ENCODE measurements around the gene ZBTB14.

Gene ZBTB14

DNA sequence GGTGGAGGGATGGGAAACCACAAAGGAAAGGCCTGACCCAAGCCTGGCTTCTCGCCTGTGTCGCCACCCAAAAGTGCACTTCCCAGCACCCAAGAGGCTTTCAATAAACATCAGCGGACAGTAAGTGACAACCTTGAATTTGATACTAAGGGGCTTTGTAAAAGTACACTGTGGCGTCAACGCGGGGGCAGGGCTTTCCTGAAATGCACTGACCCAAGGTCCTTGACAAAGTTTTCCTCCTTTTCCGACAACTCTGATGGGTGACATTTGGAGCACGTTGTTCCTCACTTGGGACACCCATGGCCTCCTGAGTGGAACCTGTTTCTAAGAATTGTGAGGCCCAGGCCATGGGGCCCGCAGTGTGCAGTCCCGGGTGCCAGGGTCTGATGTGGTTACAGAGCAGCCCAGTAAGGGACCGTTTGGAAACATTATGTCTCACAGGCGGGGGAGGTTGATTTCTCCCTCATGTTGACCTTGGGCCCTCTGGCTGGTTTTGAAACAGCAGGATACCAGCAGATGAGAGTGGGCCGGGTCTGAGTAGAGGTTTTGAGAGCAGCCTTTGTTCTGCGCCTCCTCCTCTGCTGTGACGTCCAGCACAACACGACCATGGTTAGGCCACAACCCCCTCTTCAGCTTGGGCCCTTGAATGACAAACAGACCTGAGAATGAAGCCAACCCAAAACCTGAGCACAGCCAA lies 2.8 kb upstream of the ZBTB14 start:
- H3K36me3 Mint-ChIP-seq (ENCODE audit: low read depth) = no peaks in the 10 kb centered on the region
- peaks cover 24% of the 10 kb centered on the region for H3K27me3 Mint-ChIP-seq (ENCODE audit: low read depth)
- H3K27ac Mint-ChIP-seq = no peak overlapping the region
- H3K9me3 Mint-ChIP-seq = no peaks in the 10 kb centered on the region
- H3K4me3 Mint-ChIP-seq = no peak overlapping the region
- H3K4me1 Mint-ChIP-seq (ENCODE audit: low read depth) = peaks cover 16% of the 10 kb centered on the region

DNA sequence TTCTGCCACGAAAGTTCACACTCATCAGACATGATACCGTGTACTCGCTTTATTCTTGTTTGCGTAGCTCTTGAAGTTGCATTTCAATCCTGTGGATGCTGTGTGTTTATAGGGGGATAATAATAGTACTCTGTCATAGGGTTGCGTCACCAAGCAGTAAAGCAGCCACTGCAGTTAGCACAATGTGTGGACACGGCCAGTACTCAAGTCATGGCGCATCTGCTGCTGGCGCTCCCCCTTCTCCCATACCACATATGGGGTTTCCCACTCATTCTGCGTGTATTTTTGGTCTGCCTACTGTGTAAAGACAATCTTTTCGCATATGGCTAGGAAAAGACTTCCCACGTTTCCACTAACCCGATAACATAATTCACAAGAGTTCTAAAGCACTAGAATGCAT lies 2.1 kb upstream of the ZBTB14 start:
- Mint-ChIP-seq H3K27ac (peak overlapping the region; percentile 39), H3K27me3 (ENCODE audit: low read depth) (peaks cover 18% of the 10 kb centered on the region), H3K9me3 (no peaks in the 10 kb centered on the region), H3K4me3 (peak overlapping the region; percentile 16), H3K4me1 (ENCODE audit: low read depth) (peaks cover 19% of the 10 kb centered on the region), H3K36me3 (ENCODE audit: low read depth) (peaks cover 6% of the 10 kb centered on the region)

DNA sequence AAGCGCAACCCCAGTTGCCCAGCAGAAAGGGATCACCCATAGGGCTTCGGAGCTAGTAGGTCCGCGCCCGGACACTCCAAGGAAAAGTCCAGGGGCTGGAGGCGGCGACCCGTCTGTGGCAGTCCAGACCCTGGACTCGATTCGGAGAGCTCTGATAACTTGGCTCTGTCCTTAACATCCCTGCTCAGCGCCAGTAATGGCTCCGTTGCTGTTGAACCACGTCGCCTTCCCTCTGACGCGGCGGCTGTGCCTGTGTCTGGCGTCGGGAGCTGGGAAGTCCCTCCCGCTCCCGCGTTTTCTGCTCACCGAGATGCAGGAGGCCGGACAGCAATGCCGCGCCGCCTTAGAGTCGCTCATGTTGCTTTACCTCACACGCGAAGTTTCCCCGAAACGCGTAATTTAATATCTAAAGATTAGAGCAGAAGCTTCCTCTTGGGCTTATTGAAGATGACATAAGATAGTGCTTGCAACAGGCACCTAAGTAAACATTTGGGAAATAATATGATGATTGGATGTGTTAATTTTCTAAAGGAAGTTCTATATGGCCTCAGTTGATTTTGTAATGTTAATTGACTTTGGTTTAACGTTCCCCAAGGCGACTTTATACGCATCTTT lies 1.3 kb upstream of the ZBTB14 start:
- peaks cover 11% of the 10 kb centered on the region for H3K36me3 Mint-ChIP-seq (ENCODE audit: low read depth)
- no peaks in the 10 kb centered on the region for H3K9me3 Mint-ChIP-seq
- H3K27me3 Mint-ChIP-seq (ENCODE audit: low read depth) = peaks cover 12% of the 10 kb centered on the region
- peak overlapping the region; percentile 98 for H3K27ac Mint-ChIP-seq
- H3K4me3 Mint-ChIP-seq = peak overlapping the region; percentile 95
- H3K4me1 Mint-ChIP-seq (ENCODE audit: low read depth) = peaks cover 19% of the 10 kb centered on the region

DNA sequence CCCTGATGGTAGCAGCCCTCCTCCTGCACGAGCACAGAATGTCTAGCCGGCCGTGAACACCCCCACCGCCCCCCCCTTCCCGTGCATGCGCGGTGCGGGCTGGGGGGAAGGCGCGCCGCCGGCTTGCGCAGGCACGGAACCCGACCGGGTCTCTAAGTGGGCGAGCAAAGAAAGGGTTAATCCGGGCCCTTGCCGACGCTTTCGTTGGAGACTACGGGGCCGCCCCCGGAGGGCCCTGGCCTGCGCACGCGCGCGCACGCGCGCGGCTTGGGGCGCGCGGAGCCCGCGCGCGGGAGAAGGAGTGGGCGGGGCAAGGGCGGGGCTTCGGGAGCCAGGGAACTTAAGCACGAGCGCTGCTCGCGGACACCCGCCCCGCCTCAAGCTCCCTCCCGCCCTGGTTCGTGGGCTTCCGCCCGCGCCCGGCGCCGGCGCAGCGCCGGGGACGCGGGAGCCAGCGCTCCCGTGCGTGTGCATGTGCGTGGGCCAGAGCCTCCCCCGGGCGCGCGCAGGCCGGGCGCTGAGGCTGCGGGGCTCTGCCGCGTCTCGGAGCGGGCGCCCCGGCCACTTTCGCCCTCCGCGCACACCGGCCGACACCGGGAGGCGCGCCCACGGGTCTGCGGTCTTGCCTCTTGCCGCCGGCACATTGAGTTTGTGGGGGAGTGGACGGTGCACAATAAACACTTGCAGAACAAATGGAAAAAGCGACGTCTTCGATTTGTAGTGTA lies 617 bp upstream of the ZBTB14 start:
- Mint-ChIP-seq H3K9me3 (no peaks in the 10 kb centered on the region), H3K27ac (peak overlapping the region; percentile 98), H3K4me3 (peak overlapping the region; percentile 95), H3K4me1 (ENCODE audit: low read depth) (peaks cover 24% of the 10 kb centered on the region), H3K27me3 (ENCODE audit: low read depth) (peaks cover 6% of the 10 kb centered on the region), H3K36me3 (ENCODE audit: low read depth) (peaks cover 18% of the 10 kb centered on the region)

DNA sequence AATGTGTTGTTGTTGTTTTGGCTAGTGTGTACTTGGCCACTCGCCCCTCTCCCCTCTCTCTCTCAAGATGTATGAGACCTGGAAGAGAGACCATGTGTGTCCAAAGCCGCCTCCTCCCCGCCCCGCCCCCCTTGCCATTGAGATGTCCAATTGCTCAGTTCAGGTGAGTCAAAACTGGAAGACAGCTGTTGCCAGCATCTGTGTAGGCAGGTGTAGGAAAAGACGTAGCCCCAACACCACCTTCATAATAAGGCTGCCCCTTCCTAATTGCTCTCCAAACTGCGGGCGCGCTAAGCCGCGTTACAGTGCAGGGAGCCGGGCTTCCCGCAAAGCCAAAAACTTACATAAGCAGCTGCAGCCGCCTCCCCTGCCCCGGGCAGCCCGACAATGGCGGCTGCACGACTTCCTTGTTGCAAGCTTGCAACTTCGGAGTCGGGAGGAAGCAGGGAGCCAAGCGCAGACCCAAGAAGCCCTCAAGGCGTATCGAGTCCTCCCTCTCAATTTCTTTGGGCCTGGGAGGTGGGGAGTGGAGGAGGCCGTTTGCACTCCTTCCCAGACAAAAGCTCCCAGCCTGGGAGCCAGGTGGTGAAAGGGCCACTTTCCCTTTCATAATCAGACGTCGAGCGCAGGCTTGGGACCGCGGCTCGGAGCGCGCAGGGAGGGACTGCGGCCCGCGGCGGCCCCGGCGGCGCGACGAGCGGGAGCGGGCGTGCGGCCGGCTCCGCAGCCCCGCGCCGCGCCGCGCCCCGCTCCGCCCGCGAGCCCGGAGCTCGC lies 882 bp downstream of the ZBTB14 start:
- peak overlapping the region; percentile 90 for H3K4me3 Mint-ChIP-seq
- peaks cover 5% of the 10 kb centered on the region for H3K27me3 Mint-ChIP-seq (ENCODE audit: low read depth)
- H3K4me1 Mint-ChIP-seq (ENCODE audit: low read depth) = peaks cover 27% of the 10 kb centered on the region
- peak overlapping the region; percentile 97 for H3K27ac Mint-ChIP-seq
- peaks cover 23% of the 10 kb centered on the region for H3K36me3 Mint-ChIP-seq (ENCODE audit: low read depth)
- no peaks in the 10 kb centered on the region for H3K9me3 Mint-ChIP-seq

DNA sequence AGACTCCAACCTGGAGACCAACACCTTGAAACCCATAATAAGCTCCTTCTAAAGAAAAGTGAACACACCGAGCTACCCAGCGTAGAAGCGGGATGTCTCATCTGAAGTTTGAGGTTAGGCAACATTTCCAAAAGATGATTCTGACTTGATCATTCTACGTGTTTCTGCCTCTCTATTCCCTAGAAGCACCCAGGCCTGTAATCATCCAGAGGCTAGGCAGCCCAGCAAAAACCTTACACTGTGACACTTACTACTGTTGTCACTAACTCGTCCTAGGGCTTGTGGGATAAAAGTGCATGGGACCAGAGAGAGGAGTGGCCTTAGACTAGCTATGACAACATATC lies 1.4 kb downstream of the ZBTB14 start:
- Mint-ChIP-seq H3K4me1 (ENCODE audit: low read depth) (peaks cover 27% of the 10 kb centered on the region), H3K36me3 (ENCODE audit: low read depth) (peaks cover 23% of the 10 kb centered on the region), H3K27me3 (ENCODE audit: low read depth) (peaks cover 3% of the 10 kb centered on the region), H3K27ac (peak overlapping the region; percentile 97), H3K4me3 (peak overlapping the region; percentile 90), H3K9me3 (no peaks in the 10 kb centered on the region)

DNA sequence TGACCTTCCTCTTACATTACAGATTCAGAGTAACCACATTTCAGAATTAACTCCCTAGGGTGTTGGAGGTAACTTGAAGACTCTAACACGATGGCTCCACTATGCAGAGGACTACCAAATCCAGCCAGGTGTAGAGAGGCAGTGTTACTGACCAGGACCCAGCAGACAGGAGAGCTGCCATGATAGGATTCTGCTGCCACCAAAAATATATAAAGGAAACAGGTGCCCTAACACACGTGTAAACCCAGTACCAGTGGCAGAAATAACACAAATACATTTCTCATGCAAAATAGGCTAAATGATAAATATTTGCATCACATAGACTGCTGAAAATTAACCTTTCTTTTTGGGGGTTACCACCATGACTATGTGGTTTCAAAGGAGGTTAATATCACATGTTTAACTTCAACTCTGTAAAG lies 7.0 kb downstream of the ZBTB14 start:
- Mint-ChIP-seq H3K27ac (no peak overlapping the region), H3K4me1 (ENCODE audit: low read depth) (peaks cover 16% of the 10 kb centered on the region), H3K36me3 (ENCODE audit: low read depth) (peaks cover 35% of the 10 kb centered on the region)

DNA sequence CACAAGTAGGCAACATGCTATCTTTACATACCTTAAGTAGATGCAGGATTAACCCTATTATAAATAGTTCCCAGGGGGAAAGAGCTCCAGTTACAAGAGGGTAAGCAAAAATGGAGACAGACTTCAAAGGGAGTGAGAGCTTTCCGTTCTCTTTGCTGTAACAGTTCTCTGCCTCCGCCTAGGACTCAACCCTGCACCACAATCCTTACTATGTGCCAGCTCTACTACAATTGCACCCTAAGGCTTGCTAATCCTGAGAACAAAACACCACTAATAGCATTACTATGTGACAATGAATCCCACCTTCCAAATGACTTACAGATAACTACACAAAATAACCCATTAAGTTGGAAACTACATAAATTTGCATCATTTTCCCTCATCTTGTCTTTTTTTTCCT lies 7.7 kb downstream of the ZBTB14 start:
- H3K4me3 Mint-ChIP-seq = no peak overlapping the region
- peaks cover 13% of the 10 kb centered on the region for H3K4me1 Mint-ChIP-seq (ENCODE audit: low read depth)
- no peaks in the 10 kb centered on the region for H3K9me3 Mint-ChIP-seq
- H3K27me3 Mint-ChIP-seq (ENCODE audit: low read depth) = no peaks in the 10 kb centered on the region
- H3K27ac Mint-ChIP-seq = no peak overlapping the region
- H3K36me3 Mint-ChIP-seq (ENCODE audit: low read depth) = peaks cover 32% of the 10 kb centered on the region

More for the DNA sequence above, 7.0 kb downstream of the ZBTB14 start:
- Mint-ChIP-seq H3K9me3 (no peaks in the 10 kb centered on the region), H3K4me3 (no peak overlapping the region), H3K27me3 (ENCODE audit: low read depth) (no peaks in the 10 kb centered on the region)

DNA sequence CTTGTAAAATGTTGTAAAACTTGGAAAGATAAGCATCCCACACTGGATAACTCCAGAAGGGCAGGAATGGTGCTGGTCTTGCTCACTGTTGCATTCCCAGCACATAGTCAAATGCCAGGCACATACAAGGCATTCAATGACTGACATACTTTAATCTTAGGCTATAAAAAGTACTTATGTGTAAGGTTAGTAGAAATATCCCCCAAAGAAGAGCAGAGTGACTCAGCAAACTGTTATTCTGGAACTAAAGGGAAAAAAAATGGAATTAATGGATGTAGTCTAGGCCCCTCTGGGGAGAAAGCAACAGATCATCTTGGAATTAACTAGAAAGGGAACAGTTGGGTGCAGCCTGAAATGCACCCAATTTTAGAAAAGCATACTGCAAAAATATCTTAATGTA lies 9.0 kb downstream of the ZBTB14 start:
- Mint-ChIP-seq H3K4me1 (ENCODE audit: low read depth) (peaks cover 13% of the 10 kb centered on the region), H3K9me3 (no peaks in the 10 kb centered on the region), H3K36me3 (ENCODE audit: low read depth) (peaks cover 21% of the 10 kb centered on the region), H3K27ac (no peak overlapping the region), H3K27me3 (ENCODE audit: low read depth) (no peaks in the 10 kb centered on the region), H3K4me3 (no peak overlapping the region)

DNA sequence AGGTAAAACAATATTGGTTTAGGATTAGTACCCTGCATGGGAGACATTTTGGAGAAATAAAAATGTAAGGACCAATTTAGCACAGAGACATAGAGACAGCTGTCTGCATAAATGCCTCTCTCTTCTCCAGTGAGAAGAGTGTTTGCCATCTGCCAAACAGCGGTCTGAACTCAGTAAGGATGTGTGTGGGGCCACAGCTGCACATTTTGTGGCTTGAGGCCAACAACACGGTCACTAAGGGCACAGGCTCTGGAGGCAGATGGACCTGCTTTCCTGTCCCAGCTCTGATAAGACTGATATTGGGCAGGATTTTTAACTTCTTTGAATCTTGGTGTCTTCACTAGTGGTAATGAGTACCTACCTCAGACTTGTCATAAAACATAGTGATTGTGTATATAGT lies 10.2 kb downstream of the ZBTB14 start:
- Mint-ChIP-seq H3K4me1 (ENCODE audit: low read depth) (peaks cover 9% of the 10 kb centered on the region), H3K27ac (no peak overlapping the region), H3K4me3 (no peak overlapping the region), H3K9me3 (peaks cover 6% of the 10 kb centered on the region), H3K36me3 (ENCODE audit: low read depth) (peaks cover 12% of the 10 kb centered on the region), H3K27me3 (ENCODE audit: low read depth) (no peaks in the 10 kb centered on the region)

DNA sequence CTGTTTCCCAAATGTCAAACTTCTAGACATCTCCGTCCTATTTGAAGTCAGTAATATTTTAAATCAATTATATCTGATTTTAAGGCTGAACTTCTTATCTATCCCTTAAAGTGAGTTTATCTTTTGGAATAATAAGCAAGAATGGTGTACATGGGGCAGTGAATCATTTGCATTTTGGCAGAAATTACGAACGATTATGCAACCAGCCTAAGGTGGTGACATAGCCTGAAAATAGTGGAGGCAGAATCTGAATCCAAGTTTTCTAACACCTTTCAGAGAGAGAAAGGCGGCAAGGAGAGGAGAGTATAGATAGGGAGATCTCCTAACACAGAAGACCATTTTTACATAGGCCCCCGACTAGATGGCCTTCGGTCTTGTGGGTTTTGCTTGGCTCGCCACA lies 10.7 kb downstream of the ZBTB14 start:
- no peak overlapping the region for H3K27ac Mint-ChIP-seq
- peaks cover 9% of the 10 kb centered on the region for H3K4me1 Mint-ChIP-seq (ENCODE audit: low read depth)
- peaks cover 11% of the 10 kb centered on the region for H3K9me3 Mint-ChIP-seq
- peaks cover 12% of the 10 kb centered on the region for H3K36me3 Mint-ChIP-seq (ENCODE audit: low read depth)
- H3K4me3 Mint-ChIP-seq = no peak overlapping the region
- H3K27me3 Mint-ChIP-seq (ENCODE audit: low read depth) = no peaks in the 10 kb centered on the region

DNA sequence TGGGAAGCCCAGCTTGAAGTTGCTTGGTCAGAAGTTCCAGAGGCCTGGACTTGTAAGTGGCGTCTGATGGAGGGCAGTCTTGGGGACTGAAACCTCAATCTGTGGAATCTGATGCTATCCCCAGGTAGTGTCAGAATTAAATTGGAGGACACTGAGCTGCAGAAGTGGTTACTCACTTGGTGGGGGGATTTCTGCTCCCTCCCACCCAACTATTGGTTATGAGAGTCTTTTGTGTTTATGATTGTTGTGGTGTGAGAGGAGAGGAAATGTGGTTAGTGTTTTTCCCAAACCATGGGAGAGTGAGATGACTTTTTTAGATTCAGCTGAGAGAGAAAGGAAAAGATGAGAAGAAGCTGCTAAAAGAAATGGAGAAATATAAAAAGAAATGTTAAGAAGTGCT lies 12.8 kb downstream of the ZBTB14 start:
- peaks cover 27% of the 10 kb centered on the region for H3K9me3 Mint-ChIP-seq
- no peaks in the 10 kb centered on the region for H3K27me3 Mint-ChIP-seq (ENCODE audit: low read depth)
- no peak overlapping the region for H3K4me3 Mint-ChIP-seq
- H3K36me3 Mint-ChIP-seq (ENCODE audit: low read depth) = peaks cover 7% of the 10 kb centered on the region
- H3K27ac Mint-ChIP-seq = no peak overlapping the region
- peaks cover 7% of the 10 kb centered on the region for H3K4me1 Mint-ChIP-seq (ENCODE audit: low read depth)

DNA sequence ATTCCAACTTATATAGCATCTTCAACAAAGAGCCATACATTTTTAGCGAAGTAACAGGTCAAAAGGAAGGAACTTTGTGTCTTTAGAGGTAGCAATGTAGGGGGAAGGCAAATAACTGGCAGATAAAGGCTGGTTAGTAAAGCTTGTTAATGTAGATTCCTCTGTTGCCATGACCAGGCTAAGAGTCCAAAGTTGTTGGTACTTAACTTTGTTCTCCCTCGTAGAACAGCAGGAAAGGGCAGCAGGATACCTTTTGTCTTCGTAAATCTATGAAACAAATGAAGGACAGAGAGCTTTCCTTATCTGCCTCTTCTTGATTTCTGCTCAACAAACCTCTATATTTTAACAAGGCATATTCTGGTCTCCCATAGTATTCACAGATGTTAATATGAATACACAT lies 18.6 kb downstream of the ZBTB14 start:
- H3K4me1 Mint-ChIP-seq (ENCODE audit: low read depth) = no peaks in the 10 kb centered on the region
- H3K36me3 Mint-ChIP-seq (ENCODE audit: low read depth) = peaks cover 3% of the 10 kb centered on the region
- peaks cover 31% of the 10 kb centered on the region for H3K9me3 Mint-ChIP-seq
- H3K27ac Mint-ChIP-seq = no peak overlapping the region
- no peak overlapping the region for H3K4me3 Mint-ChIP-seq
- peaks cover 7% of the 10 kb centered on the region for H3K27me3 Mint-ChIP-seq (ENCODE audit: low read depth)

DNA sequence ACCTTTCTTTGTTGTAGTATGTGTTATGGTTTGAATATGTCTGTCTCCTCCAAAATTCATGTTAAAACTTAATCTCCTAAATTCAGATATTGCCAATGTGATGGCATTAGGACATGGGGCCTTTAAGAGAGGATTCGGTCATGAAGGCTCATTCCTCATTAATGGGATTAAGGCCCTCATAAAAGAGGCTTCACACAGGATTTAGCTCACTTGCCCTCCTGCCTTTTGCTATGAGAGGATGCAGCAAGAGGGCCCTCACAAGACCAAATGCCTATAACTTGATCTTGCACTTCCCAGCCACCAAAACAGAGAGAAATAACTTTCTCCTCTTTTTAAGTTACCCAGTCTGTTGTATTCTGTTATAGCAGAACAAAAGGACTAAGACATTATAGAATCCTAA lies 19.7 kb downstream of the ZBTB14 start:
- Mint-ChIP-seq H3K27me3 (ENCODE audit: low read depth) (peaks cover 7% of the 10 kb centered on the region), H3K4me3 (no peak overlapping the region), H3K4me1 (ENCODE audit: low read depth) (no peaks in the 10 kb centered on the region), H3K36me3 (ENCODE audit: low read depth) (peaks cover 3% of the 10 kb centered on the region), H3K27ac (no peak overlapping the region), H3K9me3 (peaks cover 35% of the 10 kb centered on the region)
